H1 (cell line): ENCODE data around the gene PTH2R. TPM values are rescaled to one million over a fixed set of nuclear protein-coding genes. Genes with fewer than 3 reads are reported as not detected.

ENCODE experiments used
- ASH2L ChIP-seq: fragments of 200-600, 300-600 bp; sonication (generic); IDR thresholded peaks from one replicate; pipeline ENCODE4 v1.7.1; 2017; ENCODE audit warnings: low read length
- CREB1 ChIP-seq: IDR thresholded peaks from 2 replicates; pipeline ENCODE4 v1.6.1; 2012; ENCODE audit warnings: inconsistent platforms
- PHF8 ChIP-seq: fragments of 200-600 bp; sonication (generic); conservative IDR thresholded peaks from 2 replicates; pipeline ENCODE4 v1.7.1; 2012; ENCODE audit warnings: low read depth, mild to moderate bottlenecking, inconsistent platforms, low read length, moderate library complexity
- POLR2A ChIP-seq, 2 experiments: IDR thresholded peaks; 1 replicate in 1 of 2; 2 replicates in 1 of 2; pipeline ENCODE4 v1.6.1; 2011; ENCODE audit warnings: low read depth in 2 of 2, low read length in 2 of 2, mild to moderate bottlenecking in 2 of 2; ENCODE audit errors: control extremely low read depth in 1 of 2
- SP4 ChIP-seq: IDR thresholded peaks from 2 replicates; pipeline ENCODE4 v1.6.1; 2012; ENCODE audit warnings: low read length, inconsistent platforms
- TBP ChIP-seq: IDR thresholded peaks from 2 replicates; pipeline ENCODE4 v1.6.1; 2011; ENCODE audit warnings: low read depth, low read length, improper control_type of control experiment
- polyA plus RNA-seq, 7 experiments: library from polyadenylated mRNA; depleted of rRNA in 3 of 7; stranded (reverse) in 5 of 7; unstranded in 2 of 7; fragments of >200 nt in 5 of 7; fragments of 200-250 nt in 2 of 7; gene quantifications; 1 replicate in 5 of 7; 2 replicates in 1 of 7; 4 replicates in 1 of 7; pipeline versions ENCODE4 v1.2.1 to v1.2.3, GENCODE V29; 2011 to 2013; ENCODE audit warnings: missing spikeins in 2 of 7, mixed read lengths in 2 of 7
- total RNA-seq: library from RNA; stranded (reverse); fragmentation: NEBNext Ultra II Directional; extraction: Animal tissue kit (Norgen Biotek cat#: 25700); gene quantifications from 2 replicates; pipeline ENCODE4 v1.2.1, GENCODE V29; 2021
- TF ChIP-seq, protein P1 (sequence below): fragments of 300-600 bp; sonication (generic); IDR thresholded peaks from 2 replicates; pipeline ENCODE4 v1.7.1; 2012; ENCODE audit warnings: low read length, moderate library complexity, mild to moderate bottlenecking, inconsistent platforms; ENCODE audit not compliant: insufficient replicate concordance
- TF ChIP-seq, protein P2 (sequence below): IDR thresholded peaks from 2 replicates; pipeline ENCODE4 v1.6.1; 2012; ENCODE audit warnings: inconsistent platforms

The PTH2R gene
- total and polyA plus RNA-seq, 2 of the 8 experiments (the other 6 are each of a cell fraction or from before 2014, with no cell fraction given), result 0.19 to 0.38 TPM

- TF ChIP-seq, protein P1, sequence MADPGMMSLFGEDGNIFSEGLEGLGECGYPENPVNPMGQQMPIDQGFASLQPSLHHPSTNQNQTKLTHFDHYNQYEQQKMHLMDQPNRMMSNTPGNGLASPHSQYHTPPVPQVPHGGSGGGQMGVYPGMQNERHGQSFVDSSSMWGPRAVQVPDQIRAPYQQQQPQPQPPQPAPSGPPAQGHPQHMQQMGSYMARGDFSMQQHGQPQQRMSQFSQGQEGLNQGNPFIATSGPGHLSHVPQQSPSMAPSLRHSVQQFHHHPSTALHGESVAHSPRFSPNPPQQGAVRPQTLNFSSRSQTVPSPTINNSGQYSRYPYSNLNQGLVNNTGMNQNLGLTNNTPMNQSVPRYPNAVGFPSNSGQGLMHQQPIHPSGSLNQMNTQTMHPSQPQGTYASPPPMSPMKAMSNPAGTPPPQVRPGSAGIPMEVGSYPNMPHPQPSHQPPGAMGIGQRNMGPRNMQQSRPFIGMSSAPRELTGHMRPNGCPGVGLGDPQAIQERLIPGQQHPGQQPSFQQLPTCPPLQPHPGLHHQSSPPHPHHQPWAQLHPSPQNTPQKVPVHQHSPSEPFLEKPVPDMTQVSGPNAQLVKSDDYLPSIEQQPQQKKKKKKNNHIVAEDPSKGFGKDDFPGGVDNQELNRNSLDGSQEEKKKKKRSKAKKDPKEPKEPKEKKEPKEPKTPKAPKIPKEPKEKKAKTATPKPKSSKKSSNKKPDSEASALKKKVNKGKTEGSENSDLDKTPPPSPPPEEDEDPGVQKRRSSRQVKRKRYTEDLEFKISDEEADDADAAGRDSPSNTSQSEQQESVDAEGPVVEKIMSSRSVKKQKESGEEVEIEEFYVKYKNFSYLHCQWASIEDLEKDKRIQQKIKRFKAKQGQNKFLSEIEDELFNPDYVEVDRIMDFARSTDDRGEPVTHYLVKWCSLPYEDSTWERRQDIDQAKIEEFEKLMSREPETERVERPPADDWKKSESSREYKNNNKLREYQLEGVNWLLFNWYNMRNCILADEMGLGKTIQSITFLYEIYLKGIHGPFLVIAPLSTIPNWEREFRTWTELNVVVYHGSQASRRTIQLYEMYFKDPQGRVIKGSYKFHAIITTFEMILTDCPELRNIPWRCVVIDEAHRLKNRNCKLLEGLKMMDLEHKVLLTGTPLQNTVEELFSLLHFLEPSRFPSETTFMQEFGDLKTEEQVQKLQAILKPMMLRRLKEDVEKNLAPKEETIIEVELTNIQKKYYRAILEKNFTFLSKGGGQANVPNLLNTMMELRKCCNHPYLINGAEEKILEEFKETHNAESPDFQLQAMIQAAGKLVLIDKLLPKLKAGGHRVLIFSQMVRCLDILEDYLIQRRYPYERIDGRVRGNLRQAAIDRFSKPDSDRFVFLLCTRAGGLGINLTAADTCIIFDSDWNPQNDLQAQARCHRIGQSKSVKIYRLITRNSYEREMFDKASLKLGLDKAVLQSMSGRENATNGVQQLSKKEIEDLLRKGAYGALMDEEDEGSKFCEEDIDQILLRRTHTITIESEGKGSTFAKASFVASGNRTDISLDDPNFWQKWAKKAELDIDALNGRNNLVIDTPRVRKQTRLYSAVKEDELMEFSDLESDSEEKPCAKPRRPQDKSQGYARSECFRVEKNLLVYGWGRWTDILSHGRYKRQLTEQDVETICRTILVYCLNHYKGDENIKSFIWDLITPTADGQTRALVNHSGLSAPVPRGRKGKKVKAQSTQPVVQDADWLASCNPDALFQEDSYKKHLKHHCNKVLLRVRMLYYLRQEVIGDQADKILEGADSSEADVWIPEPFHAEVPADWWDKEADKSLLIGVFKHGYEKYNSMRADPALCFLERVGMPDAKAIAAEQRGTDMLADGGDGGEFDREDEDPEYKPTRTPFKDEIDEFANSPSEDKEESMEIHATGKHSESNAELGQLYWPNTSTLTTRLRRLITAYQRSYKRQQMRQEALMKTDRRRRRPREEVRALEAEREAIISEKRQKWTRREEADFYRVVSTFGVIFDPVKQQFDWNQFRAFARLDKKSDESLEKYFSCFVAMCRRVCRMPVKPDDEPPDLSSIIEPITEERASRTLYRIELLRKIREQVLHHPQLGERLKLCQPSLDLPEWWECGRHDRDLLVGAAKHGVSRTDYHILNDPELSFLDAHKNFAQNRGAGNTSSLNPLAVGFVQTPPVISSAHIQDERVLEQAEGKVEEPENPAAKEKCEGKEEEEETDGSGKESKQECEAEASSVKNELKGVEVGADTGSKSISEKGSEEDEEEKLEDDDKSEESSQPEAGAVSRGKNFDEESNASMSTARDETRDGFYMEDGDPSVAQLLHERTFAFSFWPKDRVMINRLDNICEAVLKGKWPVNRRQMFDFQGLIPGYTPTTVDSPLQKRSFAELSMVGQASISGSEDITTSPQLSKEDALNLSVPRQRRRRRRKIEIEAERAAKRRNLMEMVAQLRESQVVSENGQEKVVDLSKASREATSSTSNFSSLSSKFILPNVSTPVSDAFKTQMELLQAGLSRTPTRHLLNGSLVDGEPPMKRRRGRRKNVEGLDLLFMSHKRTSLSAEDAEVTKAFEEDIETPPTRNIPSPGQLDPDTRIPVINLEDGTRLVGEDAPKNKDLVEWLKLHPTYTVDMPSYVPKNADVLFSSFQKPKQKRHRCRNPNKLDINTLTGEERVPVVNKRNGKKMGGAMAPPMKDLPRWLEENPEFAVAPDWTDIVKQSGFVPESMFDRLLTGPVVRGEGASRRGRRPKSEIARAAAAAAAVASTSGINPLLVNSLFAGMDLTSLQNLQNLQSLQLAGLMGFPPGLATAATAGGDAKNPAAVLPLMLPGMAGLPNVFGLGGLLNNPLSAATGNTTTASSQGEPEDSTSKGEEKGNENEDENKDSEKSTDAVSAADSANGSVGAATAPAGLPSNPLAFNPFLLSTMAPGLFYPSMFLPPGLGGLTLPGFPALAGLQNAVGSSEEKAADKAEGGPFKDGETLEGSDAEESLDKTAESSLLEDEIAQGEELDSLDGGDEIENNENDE, result no peak
- TF ChIP-seq SP4 (no peak), ASH2L (no peak), PHF8 (no peak), POLR2A (IDR thresholded peaks at IDR 0.05; ENCODE audit: control extremely low read depth in 1 of 2, low read depth in 2 of 2, low read length in 2 of 2) (no peak), TBP (no peak), CREB1 (no peak)
- TF ChIP-seq, protein P2, sequence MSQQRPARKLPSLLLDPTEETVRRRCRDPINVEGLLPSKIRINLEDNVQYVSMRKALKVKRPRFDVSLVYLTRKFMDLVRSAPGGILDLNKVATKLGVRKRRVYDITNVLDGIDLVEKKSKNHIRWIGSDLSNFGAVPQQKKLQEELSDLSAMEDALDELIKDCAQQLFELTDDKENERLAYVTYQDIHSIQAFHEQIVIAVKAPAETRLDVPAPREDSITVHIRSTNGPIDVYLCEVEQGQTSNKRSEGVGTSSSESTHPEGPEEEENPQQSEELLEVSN, result no peak
Measured at GRCh38 chr2:208440716-208441115, 34.1 kb downstream of the PTH2R start (continued).
